GM19099 (cell line): Measurements from ENCODE around the gene PLCL1.

Experiments
- POLR2A ChIP-seq: IDR thresholded peaks from 3 replicates; pipeline ENCODE4 v1.6.1; 2011; ENCODE audit warnings: low read depth; ENCODE audit not compliant: insufficient read length; ENCODE audit errors: extremely low read depth

The PLCL1 gene

GRCh38 chr2:197993363-197993762, 189.0 kb downstream of the PLCL1 start:
- no peak for TF ChIP-seq POLR2A

- no peak for TF ChIP-seq POLR2A
Observed at GRCh38 chr2:197993830-197994229, 189.4 kb downstream of the PLCL1 start.

- no peak for TF ChIP-seq POLR2A
Observed at GRCh38 chr2:197994751-197995150, 190.4 kb downstream of the PLCL1 start.

- no peak for TF ChIP-seq POLR2A
Observed at GRCh38 chr2:197996583-197996982, 192.2 kb downstream of the PLCL1 start.

- TF ChIP-seq POLR2A: no peak
Observed at GRCh38 chr2:197997083-197997541, 192.7 kb downstream of the PLCL1 start.

GRCh38 chr2:197998702-197999101, 194.3 kb downstream of the PLCL1 start:
- no peak for TF ChIP-seq POLR2A

GRCh38 chr2:198000417-198000816, 196.0 kb downstream of the PLCL1 start:
- TF ChIP-seq POLR2A: no peak

GRCh38 chr2:198004173-198004572, 199.8 kb downstream of the PLCL1 start:
- TF ChIP-seq POLR2A: no peak

GRCh38 chr2:198004921-198005829, 200.8 kb downstream of the PLCL1 start:
- no peak for TF ChIP-seq POLR2A

- TF ChIP-seq POLR2A: no peak
Observed at GRCh38 chr2:198006733-198007132, 202.3 kb downstream of the PLCL1 start.

GRCh38 chr2:198008230-198008629, 203.8 kb downstream of the PLCL1 start:
- TF ChIP-seq POLR2A: no peak

GRCh38 chr2:198012025-198012424, 207.6 kb downstream of the PLCL1 start:
- no peak for TF ChIP-seq POLR2A

- TF ChIP-seq POLR2A: no peak
Observed at GRCh38 chr2:198016243-198016642, 211.8 kb downstream of the PLCL1 start.

GRCh38 chr2:198017068-198017467, 212.7 kb downstream of the PLCL1 start:
- no peak for TF ChIP-seq POLR2A

- TF ChIP-seq POLR2A: no peak
Observed at GRCh38 chr2:198028955-198029354, 224.6 kb downstream of the PLCL1 start.

- no peak for TF ChIP-seq POLR2A
Observed at GRCh38 chr2:198033626-198034025, 229.2 kb downstream of the PLCL1 start.
